SU-DHL-6 (cell line): ENCODE results near the gene PGAP6.

ENCODE experiments used
- H2AFZ ChIP-seq: fragments of 200-600 bp; sonication (generic); 2 replicates; pipeline ENCODE4 v1.6.1; 2014; ENCODE audit warnings: low read depth, mild to moderate bottlenecking, moderate library complexity, mixed read lengths, antibody characterized with exemption, low read length; ENCODE audit not compliant: severe bottlenecking
- H3F3A ChIP-seq: fragments of 200-600 bp; shearing (Covaris generic); 2 replicates; pipeline ENCODE4 v1.6.0; 2016; ENCODE audit warnings: antibody characterized with exemption, mild to moderate bottlenecking; ENCODE audit not compliant: insufficient read depth
- H3K27ac ChIP-seq: fragments of 200-600 bp; sonication (generic); 2 replicates; pipeline ENCODE4 v1.5.1; 2016; ENCODE audit warnings: low read depth, mild to moderate bottlenecking, low read length, moderate library complexity, mixed read lengths
- H3K27me3 ChIP-seq: fragments of 200-600 bp; sonication (generic), shearing (Covaris generic); 2 replicates; pipeline ENCODE4 v1.6.0; 2014; ENCODE audit warnings: mild to moderate bottlenecking, low read length
- H3K36me3 ChIP-seq: fragments of 200-600 bp; sonication (generic); 2 replicates; pipeline ENCODE4 v1.6.1; 2014; ENCODE audit warnings: mild to moderate bottlenecking, low read length, mixed read lengths
- H3K4me2 ChIP-seq: fragments of 300-600, 200-600 bp; shearing (Covaris generic), sonication (generic); 2 replicates; pipeline ENCODE4 v1.6.0; 2014; ENCODE audit warnings: low read length, low read depth, mild to moderate bottlenecking; ENCODE audit not compliant: poor library complexity, severe bottlenecking
- H3K4me3 ChIP-seq: fragments of 200-600 bp; sonication (generic); 2 replicates; pipeline ENCODE4 v1.5.1; 2014; ENCODE audit warnings: antibody characterized with exemption, low read length, mild to moderate bottlenecking, mixed read lengths; ENCODE audit not compliant: insufficient read depth, poor library complexity, severe bottlenecking
- H3K79me2 ChIP-seq: fragments of 200-600 bp; sonication (generic); 2 replicates; pipeline ENCODE4 v1.6.1; 2014; ENCODE audit warnings: mild to moderate bottlenecking, low read length, moderate library complexity; ENCODE audit not compliant: insufficient read depth
- H3K9ac ChIP-seq: fragments of 200-600 bp; sonication (generic); 2 replicates; pipeline ENCODE4 v1.7.0; 2014; ENCODE audit warnings: mild to moderate bottlenecking, low read length
- H3K9me2 ChIP-seq: fragments of 200-600 bp; sonication (generic); replicated peaks from 2 replicates; pipeline ENCODE4 v1.6.1; 2014; ENCODE audit warnings: low read length; ENCODE audit not compliant: insufficient read depth
- H3K9me3 ChIP-seq: fragments of 200-600 bp; sonication (generic); 2 replicates; pipeline ENCODE4 v1.6.1; 2014; ENCODE audit warnings: low read length, mixed read lengths; ENCODE audit not compliant: insufficient read depth
- H4K20me1 ChIP-seq: fragments of 200-600 bp; sonication (generic); 2 replicates; pipeline ENCODE4 v1.6.1; 2014; ENCODE audit warnings: low read depth, mild to moderate bottlenecking, antibody characterized with exemption, low read length, moderate library complexity, mixed read lengths
- CTCF ChIP-seq: fragments of 200-600 bp; sonication (generic); IDR thresholded peaks from one replicate; pipeline ENCODE4 v1.5.1; 2017; ENCODE audit warnings: antibody characterized with exemption, mild to moderate bottlenecking, low read length, moderate library complexity; ENCODE audit not compliant: insufficient read depth, poor library complexity, severe bottlenecking
- EZH2phosphoT487 ChIP-seq: fragments of 200-600 bp; sonication (generic), shearing (Covaris generic); conservative IDR thresholded peaks from 2 replicates; pipeline ENCODE4 v1.6.1; 2018; ENCODE audit warnings: mild to moderate bottlenecking, antibody characterized with exemption, low read length, moderate library complexity, mixed read lengths

PGAP6 gene

DNA sequence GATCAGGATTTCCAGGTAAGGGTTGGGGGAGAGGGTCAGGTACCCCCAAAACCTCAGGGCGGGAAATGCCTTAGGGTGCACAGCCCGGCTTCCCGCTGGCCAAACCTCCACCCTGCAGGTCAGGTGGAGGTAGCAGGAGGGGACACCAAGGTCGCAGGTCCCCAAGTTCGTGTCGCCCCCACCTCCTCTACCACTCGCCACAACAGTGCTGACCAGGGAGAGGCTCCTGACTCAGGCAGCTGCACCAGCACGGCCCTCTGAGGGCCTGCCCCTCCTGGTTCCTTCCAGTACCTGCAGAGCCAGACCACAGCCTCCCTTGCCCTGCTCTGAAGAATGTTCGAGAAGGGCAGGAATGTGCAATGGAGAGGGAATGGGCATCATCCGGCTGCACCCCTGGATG is 15.3 kb downstream of the PGAP6 start:
- Histone ChIP-seq H3K36me3 (no peaks in the 10 kb centered on the region), H3K9me2 (no peaks in the 10 kb centered on the region), H3K9me3 (no peaks in the 10 kb centered on the region), H2AFZ (no peak overlapping the region), H3K9ac (no peak overlapping the region), H3F3A (0 out of 2 replicates have a peak, but pooled peaks cover 4% of the 10 kb centered on the region), H3K4me2 (no peak overlapping the region), H4K20me1 (no peaks in the 10 kb centered on the region), H3K27ac (no peak overlapping the region), H3K79me2 (no peaks in the 10 kb centered on the region), H3K4me3 (no peak overlapping the region), H3K27me3 (no peaks in the 10 kb centered on the region)
- TF ChIP-seq EZH2phosphoT487: no peak
- TF ChIP-seq CTCF: no peak

DNA sequence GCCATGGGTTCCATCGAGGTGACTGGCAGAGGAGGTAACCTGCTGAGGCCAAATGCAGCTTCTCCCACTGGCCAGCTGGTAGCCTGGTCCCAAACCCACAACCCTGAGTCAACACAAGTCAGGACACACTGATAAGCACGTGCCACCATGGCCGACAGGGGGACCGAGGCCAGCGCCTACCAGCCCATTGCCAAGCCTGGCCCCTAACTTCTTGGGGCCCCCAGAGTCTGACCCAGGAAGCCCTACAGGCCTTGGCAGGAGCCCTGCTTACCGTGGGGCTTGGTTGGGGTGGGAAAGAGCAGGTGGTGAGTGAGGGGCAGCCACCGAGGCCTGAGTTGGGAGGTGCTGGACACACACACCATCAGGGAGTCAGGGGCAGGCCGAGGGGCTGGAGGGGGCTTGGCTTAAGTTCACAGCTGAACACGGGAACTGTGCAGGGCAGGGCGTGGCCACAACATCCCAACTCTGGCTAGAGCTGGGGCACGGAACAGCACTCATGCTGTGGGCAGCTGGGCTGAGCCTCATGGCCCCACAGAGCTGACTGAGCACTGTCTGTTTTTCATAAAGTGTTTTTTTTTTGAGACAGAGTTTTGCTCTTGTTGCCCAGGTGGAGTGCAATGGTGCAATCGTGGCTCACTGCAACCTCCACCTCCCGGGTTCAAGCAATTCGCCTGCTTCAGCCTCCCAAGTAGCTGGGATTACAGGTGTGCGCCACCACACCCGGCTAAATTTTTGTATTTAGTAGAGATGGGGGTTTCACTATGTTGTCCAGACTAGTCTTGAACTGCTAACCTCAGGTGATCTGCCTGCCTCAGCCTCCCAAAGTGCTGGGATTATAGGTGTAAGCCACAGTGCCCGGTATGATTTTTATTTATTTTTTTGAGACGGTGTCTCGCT is 16.9 kb downstream of the PGAP6 start:
- Histone ChIP-seq H3K27ac (no peak overlapping the region), H3K4me2 (no peak overlapping the region), H3K27me3 (no peaks in the 10 kb centered on the region), H3K9me2 (no peaks in the 10 kb centered on the region), H3K9ac (no peak overlapping the region), H3F3A (no peaks in the 10 kb centered on the region), H3K9me3 (no peaks in the 10 kb centered on the region), H3K4me3 (no peak overlapping the region), H3K36me3 (no peaks in the 10 kb centered on the region), H3K79me2 (no peaks in the 10 kb centered on the region), H4K20me1 (no peaks in the 10 kb centered on the region), H2AFZ (no peak overlapping the region)
- no peak for TF ChIP-seq EZH2phosphoT487
- no peak for TF ChIP-seq CTCF

GRCh38 chr16:363766-364490 is 17.9 kb downstream of the PGAP6 start:
- Histone ChIP-seq H3K4me2 (no peak overlapping the region), H3K27ac (no peak overlapping the region)

More at GRCh38 chr16:363766-364490, 17.9 kb downstream of the PGAP6 start:
- Histone ChIP-seq H3K9me3 (no peaks in the 10 kb centered on the region), H3K36me3 (no peaks in the 10 kb centered on the region), H4K20me1 (no peaks in the 10 kb centered on the region), H3K9me2 (no peaks in the 10 kb centered on the region), H3K4me3 (no peak overlapping the region), H3K9ac (no peak overlapping the region), H3K79me2 (no peaks in the 10 kb centered on the region), H2AFZ (no peak overlapping the region), H3K27me3 (no peaks in the 10 kb centered on the region), H3F3A (no peaks in the 10 kb centered on the region)
- TF ChIP-seq EZH2phosphoT487 (no peak), CTCF (no peak)
